Transverse colon (tissue), 4 donors: ENCODE data around the gene IL4. TPM values are rescaled to one million over a fixed set of nuclear protein-coding genes. Genes with fewer than 3 reads are reported as not detected.
A peak's percentile ranks its signal among the peaks of the same experiment; 100 is the strongest.

Experiments used
- DNase-seq: peaks from one replicate; pipeline ENCODE4 v3.0.0-alpha.2; 2019
- H3K27ac ChIP-seq, 4 donors: fragments of 200-600 bp; sonication (generic); 2 replicates each; pipeline ENCODE4 v1.5.1; 2016 to 2018; ENCODE audit warnings: inconsistent platforms in 4 of 4
- H3K27me3 ChIP-seq: fragments of 200-600 bp; sonication (generic); 2 replicates; pipeline ENCODE4 v1.5.1; 2017; ENCODE audit warnings: inconsistent platforms
- H3K36me3 ChIP-seq, 4 donors: fragments of 200-600 bp; sonication (generic); 2 replicates each; pipeline ENCODE4 v1.5.1; 2017 to 2019; ENCODE audit warnings: inconsistent platforms in 4 of 4
- H3K4me1 ChIP-seq, 4 donors: fragments of 200-600 bp; sonication (generic); 2 replicates each; pipeline ENCODE4 v1.5.1; 2017 to 2020; ENCODE audit warnings: inconsistent platforms in 4 of 4
- H3K4me3 ChIP-seq, 4 donors: fragments of 200-600 bp; sonication (generic); 1 replicate in 1 of 4; 2 replicates in 3 of 4; pipeline versions ENCODE4 v1.5.1 to v1.6.1; 2017 to 2019; ENCODE audit warnings: inconsistent platforms in 4 of 4
- H3K9me3 ChIP-seq, 2 donors: fragments of 200-600 bp; sonication (generic); 2 replicates each; pipeline ENCODE4 v1.5.1; 2017 to 2019; ENCODE audit warnings: inconsistent platforms in 2 of 2
- CTCF ChIP-seq, 5 experiments: fragments of 200-600 bp in 3 of 5; fragments of 450-650 bp in 2 of 5; sonication (generic) in 3 of 5; IDR thresholded peaks; 1 replicate in 2 of 5; 2 replicates in 3 of 5; pipeline ENCODE4 v1.5.1; 2016 to 2017; ENCODE audit warnings: antibody characterized with exemption in 5 of 5, inconsistent platforms in 3 of 5, mild to moderate bottlenecking in 2 of 5, moderate library complexity in 1 of 5
- EP300 ChIP-seq: sonication (generic); formaldehyde crosslinking; IDR thresholded peaks from one replicate; pipeline ENCODE4 v1.6.1; 2017; ENCODE audit warnings: antibody characterized with exemption, low read depth
- POLR2A ChIP-seq: fragments of 450-650 bp; IDR thresholded peaks from one replicate; pipeline ENCODE4 v1.6.1; 2016; ENCODE audit warnings: antibody characterized with exemption, mild to moderate bottlenecking, moderate library complexity
- POLR2AphosphoS5 ChIP-seq, 3 donors: sonication (generic); formaldehyde crosslinking; IDR thresholded peaks; one replicate each; pipeline ENCODE4 v1.6.1; 2016; ENCODE audit warnings: antibody characterized with exemption in 3 of 3
- WGBS, 2 donors: methylation state at CpG; one replicate each; pipeline ENCODE4 v1.1.5; 2018; ENCODE audit warnings: low coverage in 1 of 2; 5-methylcytosine and 5-hydroxymethylcytosine counted together
- in situ Hi-C, 4 donors: fragments of 200-750 bp; cut with MboI; loops; one replicate each; pipeline versions ENCODE4 v1.15.0 to v1.15.1; 2017; ENCODE audit warnings: low sequenced_read_pairs in 3 of 4, low pct_ligation_motif_present in 1 of 4, low pct_unique_long_range_greater_than_20kb in 1 of 4
- intact Hi-C: fragments of 100-400 bp; cut with DNase I; formaldehyde crosslinking; loops from one replicate; pipeline ENCODE4 v1.15.1; 2023; ENCODE audit warnings: low total_unique reads
- total RNA-seq, 4 donors: library from RNA; depleted of rRNA; stranded (reverse); fragments of >200 nt; gene quantifications; one replicate each; pipeline ENCODE4 v1.1.0, GENCODE V29; 2016

IL4 gene
- total RNA-seq, 4 donors from 2014 or later = not detected

DNA sequence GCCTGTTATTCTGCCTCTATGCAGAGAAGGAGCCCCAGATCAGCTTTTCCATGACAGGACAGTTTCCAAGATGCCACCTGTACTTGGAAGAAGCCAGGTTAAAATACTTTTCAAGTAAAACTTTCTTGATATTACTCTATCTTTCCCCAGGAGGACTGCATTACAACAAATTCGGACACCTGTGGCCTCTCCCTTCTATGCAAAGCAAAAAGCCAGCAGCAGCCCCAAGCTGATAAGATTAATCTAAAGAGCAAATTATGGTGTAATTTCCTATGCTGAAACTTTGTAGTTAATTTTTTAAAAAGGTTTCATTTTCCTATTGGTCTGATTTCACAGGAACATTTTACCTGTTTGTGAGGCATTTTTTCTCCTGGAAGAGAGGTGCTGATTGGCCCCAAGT, 301 bp upstream of the IL4 start:
- Histone ChIP-seq H3K4me1 (peaks cover 0 to 10% (median 2%) of the 10 kb centered on the region in 4 donors), H3K27ac (no peak overlapping the region), H3K4me3 (no peak overlapping the region), H3K9me3 (no peaks in the 10 kb centered on the region), H3K27me3 (no peaks in the 10 kb centered on the region), H3K36me3 (no peaks in the 10 kb centered on the region)
- intact Hi-C loops = no loop called here
- TF ChIP-seq POLR2A = no peak
- TF ChIP-seq EP300 = no peak
- no peak for TF ChIP-seq CTCF (IDR thresholded peaks at IDR 0.05)
- no peak for TF ChIP-seq POLR2AphosphoS5 (IDR thresholded peaks at IDR 0.05)
- WGBS, 2 donors = 87 to 100% methylated on average over 1 of the region's 1 CpG
- in situ Hi-C loops = no loop called here
- DNase-seq = no peak

- no peaks in the 10 kb centered on the region for H3K36me3 ChIP-seq
- H3K27ac ChIP-seq = peak overlapping the region; percentile 55 to 71 (median 68)
- H3K4me3 ChIP-seq = no peak overlapping the region
- no peaks in the 10 kb centered on the region for H3K27me3 ChIP-seq
- DNase-seq = no peak
- peaks cover 0 to 10% (median 2%) of the 10 kb centered on the region in 4 donors for H3K4me1 ChIP-seq
- intact Hi-C loops = no loop called here
- no peaks in the 10 kb centered on the region for H3K9me3 ChIP-seq
- in situ Hi-C loops = no loop called here
- TF ChIP-seq POLR2A (no peak), POLR2AphosphoS5 (IDR thresholded peaks at IDR 0.05) (no peak), EP300 (no peak), CTCF (IDR thresholded peaks at IDR 0.05) (no peak)
- 71 to 73% methylated on average over 5 to 13 of the region's 13 CpGs for WGBS, 2 donors
Observed at GRCh38 chr5:132674671-132675506, 1.1 kb downstream of the IL4 start.

- Histone ChIP-seq H3K4me1 (peaks cover 0 to 10% (median 2%) of the 10 kb centered on the region in 4 donors), H3K27ac (no peak overlapping the region), H3K4me3 (no peak overlapping the region), H3K36me3 (no peaks in the 10 kb centered on the region), H3K9me3 (no peaks in the 10 kb centered on the region), H3K27me3 (no peaks in the 10 kb centered on the region)
- WGBS, 2 donors = 90 to 93% methylated on average over 9 to 11 of the region's 11 CpGs
- intact Hi-C loops = no loop called here
- in situ Hi-C loops = no loop called here
- no peak for DNase-seq
- TF ChIP-seq EP300 = no peak
- no peak for TF ChIP-seq CTCF (IDR thresholded peaks at IDR 0.05)
- TF ChIP-seq POLR2AphosphoS5 (IDR thresholded peaks at IDR 0.05) = no peak
- no peak for TF ChIP-seq POLR2A
Observed at GRCh38 chr5:132675936-132676689, 2.3 kb downstream of the IL4 start.

DNA sequence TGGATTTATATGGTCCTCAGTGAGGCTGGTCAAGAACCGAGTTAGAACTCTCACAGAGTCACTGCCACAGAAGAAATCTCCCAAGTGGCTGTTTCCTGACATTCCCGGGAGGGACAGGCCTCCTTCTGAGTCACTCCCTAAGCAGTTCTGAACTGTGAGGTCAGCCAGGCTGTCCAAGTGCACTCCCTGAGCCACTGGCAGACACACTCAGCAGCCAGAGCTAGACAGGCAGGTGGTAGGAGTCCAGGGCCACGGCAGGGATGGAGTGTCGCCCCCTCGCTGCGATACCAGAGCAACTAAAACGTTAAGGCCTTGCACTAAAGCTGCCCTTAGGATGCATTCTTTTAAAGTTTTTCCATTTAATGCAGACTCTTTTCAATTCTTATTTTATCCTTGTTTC, 3.4 kb downstream of the IL4 start:
- in situ Hi-C loops (no loop called here), intact Hi-C loops (no loop called here)
- 40 to 55% methylated on average over 1 to 7 of the region's 7 CpGs for WGBS, 2 donors
- Histone ChIP-seq H3K36me3 (no peaks in the 10 kb centered on the region), H3K4me3 (no peak overlapping the region), H3K4me1 (peaks cover 0 to 10% (median 2%) of the 10 kb centered on the region in 4 donors), H3K9me3 (no peaks in the 10 kb centered on the region), H3K27ac (peak overlapping the region in 1 of 4 donors; percentile 7), H3K27me3 (no peaks in the 10 kb centered on the region)
- TF ChIP-seq CTCF (IDR thresholded peaks at IDR 0.05) (no peak), EP300 (no peak), POLR2AphosphoS5 (IDR thresholded peaks at IDR 0.05) (peak in 1 of 3 donors; percentile 14), POLR2A (no peak)
- peak; percentile 26 for DNase-seq
